ENCODE data around the gene ZNF324. TPM values are rescaled to one million over a fixed set of nuclear protein-coding genes. Genes with fewer than 3 reads are reported as not detected.
"Not testable (repeated sequence)": the region's sequence is repeated elsewhere in the genome, so short reads cannot be mapped to it uniquely, and the experiment has no call there.

Gene ZNF324
- polyA plus RNA-seq, 1 donor (not counting 4 experiments of a cell fraction or from before 2014, with no cell fraction given): 5.0 TPM

- Histone ChIP-seq H3K4me1 (ENCODE audit: control insufficient read depth, extremely low read depth, insufficient read depth, low read length) (peaks cover 3% of the 10 kb centered on the region), H3K79me2 (ENCODE audit: control insufficient read depth, insufficient read depth, low read length) (no peaks in the 10 kb centered on the region), H3K36me3 (ENCODE audit: control insufficient read depth in 2 of 2, extremely low read depth in 1 of 2, insufficient read depth in 2 of 2, low read length in 2 of 2) (peaks cover 7 to 9% of the 10 kb centered on the region in 2 experiments), H3K27me3 (ENCODE audit: control insufficient read depth, extremely low read depth, insufficient read depth, low read length) (no peaks in the 10 kb centered on the region), H3K9ac (ENCODE audit: control insufficient read depth, extremely low read depth, insufficient read depth, low read length) (no peak overlapping the region), H3K4me2 (ENCODE audit: control insufficient read depth, extremely low read depth, insufficient read depth, low read depth, low read length) (no peak overlapping the region), H3K9me1 (ENCODE audit: control insufficient read depth, extremely low read depth, insufficient read depth, low read length) (no peaks in the 10 kb centered on the region), H3K27ac (ENCODE audit: control insufficient read depth, insufficient read depth, low read length) (no peak overlapping the region), H3K9me3 (ENCODE audit: control insufficient read depth, low read depth, low read length) (no peaks in the 10 kb centered on the region), H4K20me1 (ENCODE audit: control insufficient read depth, extremely low read depth, insufficient read depth, low read length) (no peaks in the 10 kb centered on the region), H3K4me3 (ENCODE audit: control insufficient read depth in 2 of 3, extremely low read depth in 1 of 3, insufficient read depth in 2 of 3, low read depth in 1 of 3, low read length in 3 of 3) (no peak overlapping the region), H2AFZ (ENCODE audit: control insufficient read depth, low read length) (no peak overlapping the region)
- FAIRE-seq: no peak
- DNase-seq (ENCODE audit: low read depth, low spot score): no peak
- dilution Hi-C loops (cut with MboI; ENCODE audit: extremely low pct_ligation_motif_present, low sequenced_read_pairs): no loop called here
- TF ChIP-seq EZH2 (IDR thresholded peaks at IDR 0.05; ENCODE audit: low read length) (no peak), CTCF (optimal IDR thresholded peaks at IDR 0.05 in 1 of 3, IDR thresholded peaks at IDR 0.05 in 1 of 3, conservative IDR thresholded peaks at IDR 0.05 in 1 of 3; ENCODE audit: extremely low read depth in 1 of 3, insufficient read depth in 2 of 3, low read length in 3 of 3) (no peak)
These were observed 15.5 kb downstream of the ZNF324 start for GRCh38 chr19:58482372-58482771.

- Histone ChIP-seq H3K4me3 (ENCODE audit: control insufficient read depth in 2 of 3, extremely low read depth in 1 of 3, insufficient read depth in 2 of 3, low read depth in 1 of 3, low read length in 3 of 3) (no peak overlapping the region), H3K79me2 (ENCODE audit: control insufficient read depth, insufficient read depth, low read length) (no peaks in the 10 kb centered on the region), H3K4me1 (ENCODE audit: control insufficient read depth, extremely low read depth, insufficient read depth, low read length) (peaks cover 8% of the 10 kb centered on the region), H3K4me2 (ENCODE audit: control insufficient read depth, extremely low read depth, insufficient read depth, low read depth, low read length) (no peak overlapping the region), H3K27ac (ENCODE audit: control insufficient read depth, insufficient read depth, low read length) (no peak overlapping the region), H2AFZ (ENCODE audit: control insufficient read depth, low read length) (no peak overlapping the region), H3K9me1 (ENCODE audit: control insufficient read depth, extremely low read depth, insufficient read depth, low read length) (no peaks in the 10 kb centered on the region), H4K20me1 (ENCODE audit: control insufficient read depth, extremely low read depth, insufficient read depth, low read length) (no peaks in the 10 kb centered on the region), H3K9me3 (ENCODE audit: control insufficient read depth, low read depth, low read length) (no peaks in the 10 kb centered on the region), H3K36me3 (ENCODE audit: control insufficient read depth in 2 of 2, extremely low read depth in 1 of 2, insufficient read depth in 2 of 2, low read length in 2 of 2) (peaks cover 0 to 9% of the 10 kb centered on the region in 2 experiments), H3K27me3 (ENCODE audit: control insufficient read depth, extremely low read depth, insufficient read depth, low read length) (no peaks in the 10 kb centered on the region), H3K9ac (ENCODE audit: control insufficient read depth, extremely low read depth, insufficient read depth, low read length) (no peak overlapping the region)
- dilution Hi-C loops (cut with MboI; ENCODE audit: extremely low pct_ligation_motif_present, low sequenced_read_pairs): no loop called here
- no peak for DNase-seq (ENCODE audit: low read depth, low spot score)
- no peak for TF ChIP-seq EZH2 (IDR thresholded peaks at IDR 0.05; ENCODE audit: low read length)
- TF ChIP-seq CTCF (optimal IDR thresholded peaks at IDR 0.05 in 1 of 3, IDR thresholded peaks at IDR 0.05 in 1 of 3, conservative IDR thresholded peaks at IDR 0.05 in 1 of 3; ENCODE audit: extremely low read depth in 1 of 3, insufficient read depth in 2 of 3, low read length in 3 of 3): no peak
- FAIRE-seq: no peak
These were observed 16.9 kb downstream of the ZNF324 start for GRCh38 chr19:58483776-58484175.

GRCh38 chr19:58484349-58484748 lies 17.5 kb downstream of the ZNF324 start:
- H3K36me3 ChIP-seq (ENCODE audit: control insufficient read depth in 2 of 2, extremely low read depth in 1 of 2, insufficient read depth in 2 of 2, low read length in 2 of 2); H3K27me3 ChIP-seq (ENCODE audit: control insufficient read depth, extremely low read depth, insufficient read depth, low read length); H2AFZ ChIP-seq (ENCODE audit: control insufficient read depth, low read length); FAIRE-seq; H3K27ac ChIP-seq (ENCODE audit: control insufficient read depth, insufficient read depth, low read length); H3K9ac ChIP-seq (ENCODE audit: control insufficient read depth, extremely low read depth, insufficient read depth, low read length); H3K4me3 ChIP-seq (ENCODE audit: control insufficient read depth in 2 of 3, extremely low read depth in 1 of 3, insufficient read depth in 2 of 3, low read depth in 1 of 3, low read length in 3 of 3); H3K9me3 ChIP-seq (ENCODE audit: control insufficient read depth, low read depth, low read length); dilution Hi-C loops (cut with MboI; ENCODE audit: extremely low pct_ligation_motif_present, low sequenced_read_pairs); H3K9me1 ChIP-seq (ENCODE audit: control insufficient read depth, extremely low read depth, insufficient read depth, low read length); H3K4me2 ChIP-seq (ENCODE audit: control insufficient read depth, extremely low read depth, insufficient read depth, low read depth, low read length); DNase-seq (ENCODE audit: low read depth, low spot score); H4K20me1 ChIP-seq (ENCODE audit: control insufficient read depth, extremely low read depth, insufficient read depth, low read length); H3K4me1 ChIP-seq (ENCODE audit: control insufficient read depth, extremely low read depth, insufficient read depth, low read length); H3K79me2 ChIP-seq (ENCODE audit: control insufficient read depth, insufficient read depth, low read length): not testable (repeated sequence)
